ENCODE data around the gene ARFIP2. TPM values are rescaled to one million over a fixed set of nuclear protein-coding genes. Genes with fewer than 3 reads are reported as not detected.

ARFIP2 gene
- total RNA-seq, 1 experiment from 2014 or later, result 55.1 TPM

- Histone ChIP-seq H4K20me1 (ENCODE audit: control insufficient read depth, insufficient read depth, insufficient read length) (no peaks in the 10 kb centered on the region), H3K9ac (ENCODE audit: extremely low read depth, insufficient read length, low read length) (no peak overlapping the region), H2BK5ac (ENCODE audit: insufficient read length, low read length) (no peak overlapping the region), H2AFZ (ENCODE audit: low read length) (no peak overlapping the region), H3K4me1 (ENCODE audit: insufficient read depth, low read length) (no peaks in the 10 kb centered on the region), H2BK15ac (ENCODE audit: low read depth, low read length) (no peak overlapping the region), H3K79me2 (ENCODE audit: insufficient read depth, low read length) (no peaks in the 10 kb centered on the region), H2BK120ac (ENCODE audit: low read depth, low read length, poor library complexity, severe bottlenecking) (no peak overlapping the region), H4K91ac (ENCODE audit: insufficient read length, low read depth, low read length) (no peak overlapping the region), H2AK5ac (ENCODE audit: insufficient read length, low read length) (no peak overlapping the region), H3T11ph (ENCODE audit: low read length) (no peak overlapping the region), H3K4ac (ENCODE audit: low read depth, low read length) (no peak overlapping the region), H3K23me2 (ENCODE audit: insufficient read length, low read depth, low read length, poor library complexity, severe bottlenecking) (no peaks in the 10 kb centered on the region), H2BK12ac (ENCODE audit: insufficient read length, low read depth, low read length) (no peak overlapping the region), H4K5ac (ENCODE audit: insufficient read length, low read depth, low read length) (no peak overlapping the region), H2BK20ac (ENCODE audit: low read depth, low read length, poor library complexity, severe bottlenecking) (no peak overlapping the region), H3K27me3 (ENCODE audit: insufficient read depth, low read length) (no peaks in the 10 kb centered on the region), H3K4me2 (ENCODE audit: insufficient read depth, insufficient read length, low read length) (no peak overlapping the region), H4K8ac (replicated peaks; ENCODE audit: insufficient read length, low read depth, low read length) (no peak overlapping the region), H3K14ac (ENCODE audit: insufficient read depth, low read length) (no peak overlapping the region), H3K56ac (ENCODE audit: insufficient read length, low read depth, low read length) (no peak overlapping the region), H3K18ac (ENCODE audit: insufficient read length, low read depth, low read length) (no peak overlapping the region), H3K79me1 (ENCODE audit: insufficient read depth, low read depth, low read length, poor library complexity, severe bottlenecking) (no peaks in the 10 kb centered on the region), H3K27ac (ENCODE audit: insufficient read length, low read depth, low read length) (no peak overlapping the region), H3K9me3 (ENCODE audit: control insufficient read depth, low read depth, low read length) (no peaks in the 10 kb centered on the region), H3K23ac (ENCODE audit: insufficient read length, low read depth, low read length) (no peak overlapping the region)
- no peak for TF ChIP-seq CTCF (conservative IDR thresholded peaks at IDR 0.05)
- Mint-ChIP-seq H3K4me1 (no peaks in the 10 kb centered on the region), H3K27me3 (ENCODE audit: low read depth) (no peaks in the 10 kb centered on the region), H3K9me3 (peaks cover 0 to 5% of the 10 kb centered on the region in 2 experiments; a peak in 3 of 5 replicates), H3K27ac (no peak overlapping the region), H3K36me3 (ENCODE audit: insufficient read depth in 1 of 3, low read depth in 3 of 3) (peaks cover 19 to 40% (median 37%) of the 10 kb centered on the region in 3 experiments), H3K4me3 (no peak overlapping the region)
- no peak for DNase-seq
Measured at GRCh38 chr11:6516865-6517264, 35.7 kb upstream of the ARFIP2 start.

All from H9 (cell line).